ENCODE results near the gene FANCC. TPM values are rescaled to one million over a fixed set of nuclear protein-coding genes. Genes with fewer than 3 reads are reported as not detected.
"Not testable (repeated sequence)": the region's sequence is repeated elsewhere in the genome, so short reads cannot be mapped to it uniquely, and the experiment has no call there.

FANCC gene
- total RNA-seq, 1 experiment from 2014 or later: 19.4 TPM

- ATAC-seq; H3K27ac ChIP-seq (ENCODE audit: low read depth, low read length); H3K4me3 ChIP-seq (replicated peaks in 1 of 2; ENCODE audit: low read depth in 1 of 2, low read length in 2 of 2); H3K4me2 ChIP-seq (ENCODE audit: low read length); intact Hi-C loops (cut with micrococcal nuclease); H2AFZ ChIP-seq (ENCODE audit: low read depth, low read length, poor library complexity, severe bottlenecking); H3K4me1 ChIP-seq (ENCODE audit: control insufficient read depth in 1 of 2, insufficient read depth in 2 of 2, low read length in 2 of 2); H3K9me3 ChIP-seq (ENCODE audit: control insufficient read depth in 1 of 2, insufficient read depth in 1 of 2, low read depth in 1 of 2, low read length in 2 of 2); RAD21 ChIA-PET (ENCODE audit: low non-redundant PET in 1 of 2, low total read pairs in 2 of 2, uncharacterized antibody in 2 of 2, unreplicated experiment in 2 of 2); H3K9ac ChIP-seq (ENCODE audit: low read length); H3K79me2 ChIP-seq (ENCODE audit: insufficient read depth, low read length); H3K9me2 ChIP-seq (ENCODE audit: insufficient read depth); BruUV-seq (replicated peaks); H4K20me1 ChIP-seq (ENCODE audit: insufficient read depth); CTCF ChIA-PET; POLR2A ChIA-PET; H3K27me3 ChIP-seq (ENCODE audit: insufficient read depth, low read length); DNase-seq (ENCODE audit: low read depth, low spot score); H3K36me3 ChIP-seq (ENCODE audit: control insufficient read depth in 1 of 2, insufficient read depth in 2 of 2, low read length in 2 of 2): not testable (repeated sequence)
These were observed 43.3 kb downstream of the FANCC start for GRCh38 chr9:95274160-95274559.

- no peaks in the 10 kb centered on the region for H3K36me3 ChIP-seq (ENCODE audit: control insufficient read depth in 1 of 2, insufficient read depth in 2 of 2, low read length in 2 of 2)
- H2AFZ ChIP-seq (ENCODE audit: low read depth, low read length, poor library complexity, severe bottlenecking): no peak overlapping the region
- no peaks in the 10 kb centered on the region for H3K4me1 ChIP-seq (ENCODE audit: control insufficient read depth in 1 of 2, insufficient read depth in 2 of 2, low read length in 2 of 2)
- POLR2A ChIA-PET: no interaction called here
- TF ChIP-seq TCF7L2 (IDR thresholded peaks at IDR 0.05; ENCODE audit: borderline replicate concordance, extremely low read depth, insufficient read depth, insufficient read length) (no peak), CBX3 (IDR thresholded peaks at IDR 0.05; ENCODE audit: low read depth) (no peak), ELF1 (IDR thresholded peaks at IDR 0.05; ENCODE audit: borderline replicate concordance, low read depth) (no peak), CEBPB (IDR thresholded peaks at IDR 0.05; ENCODE audit: low read depth) (no peak)
- intact Hi-C loops (cut with micrococcal nuclease): no loop called here
- H3K4me2 ChIP-seq (ENCODE audit: low read length): no peak overlapping the region
- ATAC-seq (no peak), DNase-seq (ENCODE audit: low read depth, low spot score) (no peak)
- RAD21 ChIA-PET (ENCODE audit: low non-redundant PET in 1 of 2, low total read pairs in 2 of 2, uncharacterized antibody in 2 of 2, unreplicated experiment in 2 of 2): no interaction called here
- H3K27ac ChIP-seq (ENCODE audit: low read depth, low read length): no peak overlapping the region
- H3K4me3 ChIP-seq (replicated peaks in 1 of 2; ENCODE audit: low read depth in 1 of 2, low read length in 2 of 2): no peak overlapping the region
- H3K9me2 ChIP-seq (ENCODE audit: insufficient read depth): no peaks in the 10 kb centered on the region
- H4K20me1 ChIP-seq (ENCODE audit: insufficient read depth): no peaks in the 10 kb centered on the region
- no TSS peak for BruUV-seq (replicated peaks)
- H3K9me3 ChIP-seq (ENCODE audit: control insufficient read depth in 1 of 2, insufficient read depth in 1 of 2, low read depth in 1 of 2, low read length in 2 of 2): no peaks in the 10 kb centered on the region
- no peak overlapping the region for H3K9ac ChIP-seq (ENCODE audit: low read length)
- CTCF ChIA-PET: no interaction called here
- H3K79me2 ChIP-seq (ENCODE audit: insufficient read depth, low read length): peaks cover 9% of the 10 kb centered on the region; the same call in 1 of the 2 replicates
- H3K27me3 ChIP-seq (ENCODE audit: insufficient read depth, low read length): no peaks in the 10 kb centered on the region
These were observed 44.0 kb downstream of the FANCC start for GRCh38 chr9:95273369-95274022.
